Effector memory CD4-positive, alpha-beta T cell (primary cell): ENCODE measurements around the gene GPS2.

Experiments
- DNase-seq, 3 donors: peaks; one replicate each; pipeline ENCODE4 v3.0.0-alpha.2; 2020
- H3K27ac ChIP-seq: 2 replicates; pipeline ENCODE4 v1.7.0; 2013; ENCODE audit warnings: mild to moderate bottlenecking, low read length, moderate library complexity; ENCODE audit not compliant: insufficient read depth, poor library complexity, severe bottlenecking
- H3K27me3 ChIP-seq: replicated peaks from 2 replicates; pipeline ENCODE4 v1.7.0; 2013; ENCODE audit warnings: mild to moderate bottlenecking, low read length; ENCODE audit not compliant: insufficient read depth, control insufficient read depth, poor library complexity, severe bottlenecking
- H3K36me3 ChIP-seq: 2 replicates; pipeline ENCODE4 v1.7.0; 2013; ENCODE audit warnings: mild to moderate bottlenecking, low read length, moderate library complexity; ENCODE audit not compliant: control insufficient read depth, insufficient read depth
- H3K4me1 ChIP-seq: 2 replicates; pipeline ENCODE4 v1.7.0; 2013; ENCODE audit warnings: low read length, mild to moderate bottlenecking; ENCODE audit not compliant: control insufficient read depth, insufficient read depth, poor library complexity, severe bottlenecking
- H3K4me3 ChIP-seq: 2 replicates; pipeline ENCODE4 v1.7.0; 2013; ENCODE audit warnings: low read length, low read depth, mild to moderate bottlenecking; ENCODE audit not compliant: insufficient read depth, poor library complexity, severe bottlenecking
- H3K9me3 ChIP-seq: 2 replicates; pipeline ENCODE4 v1.7.0; 2013; ENCODE audit warnings: mild to moderate bottlenecking, low read length, moderate library complexity; ENCODE audit not compliant: control insufficient read depth

GPS2 gene

GRCh38 chr17:7281953-7282751 lies 33.0 kb downstream of the GPS2 start:
- H3K36me3 ChIP-seq = no peaks in the 10 kb centered on the region
- peaks cover 12% of the 10 kb centered on the region for H3K27me3 ChIP-seq
- peaks cover 22% of the 10 kb centered on the region for H3K4me1 ChIP-seq
- no peak overlapping the region for H3K27ac ChIP-seq
- H3K9me3 ChIP-seq = no peaks in the 10 kb centered on the region
- H3K4me3 ChIP-seq = peak overlapping the region; percentile 53
- no peak for DNase-seq

DNA sequence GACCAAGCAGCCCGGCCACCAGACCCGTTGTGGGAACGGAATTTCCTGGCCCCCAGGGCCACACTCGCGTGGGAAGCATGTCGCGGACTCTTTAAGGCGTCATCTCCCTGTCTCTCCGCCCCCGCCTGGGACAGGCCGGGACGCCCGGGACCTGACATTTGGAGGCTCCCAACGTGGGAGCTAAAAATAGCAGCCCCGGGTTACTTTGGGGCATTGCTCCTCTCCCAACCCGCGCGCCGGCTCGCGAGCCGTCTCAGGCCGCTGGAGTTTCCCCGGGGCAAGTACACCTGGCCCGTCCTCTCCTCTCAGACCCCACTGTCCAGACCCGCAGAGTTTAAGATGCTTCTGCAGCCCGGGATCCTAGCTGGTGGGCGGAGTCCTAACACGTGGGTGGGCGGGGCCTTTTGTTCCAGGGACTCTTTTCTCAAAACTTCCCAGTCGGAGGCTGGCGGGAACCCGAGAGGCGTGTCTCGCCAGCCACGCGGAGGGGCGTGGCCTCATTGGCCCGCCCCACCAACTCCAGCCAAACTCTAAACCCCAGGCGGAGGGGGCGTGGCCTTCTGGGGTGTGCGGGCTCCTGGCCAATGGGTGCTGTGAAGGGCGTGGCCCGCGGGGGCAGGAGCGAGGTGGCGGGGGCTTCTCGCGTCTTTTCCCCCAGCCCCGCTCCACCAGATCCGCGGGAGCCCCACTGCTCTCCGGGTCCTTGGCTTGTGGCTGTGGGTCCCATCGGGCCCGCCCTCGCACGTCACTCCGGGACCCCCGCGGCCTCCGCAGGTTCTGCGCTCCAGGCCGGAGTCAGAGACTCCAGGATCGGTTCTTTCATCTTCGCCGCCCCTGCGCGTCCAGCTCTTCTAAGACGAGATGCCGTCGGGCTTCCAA lies 33.8 kb downstream of the GPS2 start, which contains the start of gene SLC2A4:
Gene SLC2A4 (plus strand): TSS at position 645 of the 879 bp plus-strand sequence. CDS start 217 bp downstream, at position 862.
- H3K9me3 ChIP-seq = no peaks in the 10 kb centered on the region
- H3K27me3 ChIP-seq = peaks cover 12% of the 10 kb centered on the region
- peak within 1 kb of the TSS; percentile 24 for H3K27ac ChIP-seq
- peaks cover 22% of the 10 kb centered on the region for H3K4me1 ChIP-seq
- DNase-seq = peak; percentile 64 to 76 (median 73)
- H3K4me3 ChIP-seq = peak within 1 kb of the TSS; percentile 53
- H3K36me3 ChIP-seq = no peaks in the 10 kb centered on the region

- DNase-seq = peak; percentile 66 to 76 (median 73)
- Histone ChIP-seq H3K27ac (peak overlapping the region; percentile 24), H3K4me3 (peak overlapping the region; percentile 53)
Measured at GRCh38 chr17:7280519-7281073, 34.6 kb downstream of the GPS2 start.

GRCh38 chr17:7279448-7279847 lies 35.7 kb downstream of the GPS2 start:
- DNase-seq = no peak
- H3K27ac ChIP-seq = no peak overlapping the region
- peaks cover 22% of the 10 kb centered on the region for H3K4me1 ChIP-seq
- H3K4me3 ChIP-seq = no peak overlapping the region
- H3K36me3 ChIP-seq = no peaks in the 10 kb centered on the region
- peaks cover 12% of the 10 kb centered on the region for H3K27me3 ChIP-seq
- no peaks in the 10 kb centered on the region for H3K9me3 ChIP-seq

More at GRCh38 chr17:7280519-7281073, 34.6 kb downstream of the GPS2 start:
- H3K36me3 ChIP-seq = no peaks in the 10 kb centered on the region
- no peaks in the 10 kb centered on the region for H3K9me3 ChIP-seq
- H3K4me1 ChIP-seq = peaks cover 22% of the 10 kb centered on the region
- peaks cover 12% of the 10 kb centered on the region for H3K27me3 ChIP-seq

GRCh38 chr17:7266784-7267183 lies 48.4 kb downstream of the GPS2 start:
- no peak for DNase-seq
- Histone ChIP-seq H3K27ac (no peak overlapping the region), H3K27me3 (no peaks in the 10 kb centered on the region), H3K9me3 (no peaks in the 10 kb centered on the region), H3K4me3 (no peak overlapping the region), H3K36me3 (no peaks in the 10 kb centered on the region), H3K4me1 (peaks cover 19% of the 10 kb centered on the region)

GRCh38 chr17:7263801-7264078 lies 51.4 kb downstream of the GPS2 start:
- Histone ChIP-seq H3K4me3 (no peak overlapping the region), H3K27ac (no peak overlapping the region)
- no peak for DNase-seq

DNA sequence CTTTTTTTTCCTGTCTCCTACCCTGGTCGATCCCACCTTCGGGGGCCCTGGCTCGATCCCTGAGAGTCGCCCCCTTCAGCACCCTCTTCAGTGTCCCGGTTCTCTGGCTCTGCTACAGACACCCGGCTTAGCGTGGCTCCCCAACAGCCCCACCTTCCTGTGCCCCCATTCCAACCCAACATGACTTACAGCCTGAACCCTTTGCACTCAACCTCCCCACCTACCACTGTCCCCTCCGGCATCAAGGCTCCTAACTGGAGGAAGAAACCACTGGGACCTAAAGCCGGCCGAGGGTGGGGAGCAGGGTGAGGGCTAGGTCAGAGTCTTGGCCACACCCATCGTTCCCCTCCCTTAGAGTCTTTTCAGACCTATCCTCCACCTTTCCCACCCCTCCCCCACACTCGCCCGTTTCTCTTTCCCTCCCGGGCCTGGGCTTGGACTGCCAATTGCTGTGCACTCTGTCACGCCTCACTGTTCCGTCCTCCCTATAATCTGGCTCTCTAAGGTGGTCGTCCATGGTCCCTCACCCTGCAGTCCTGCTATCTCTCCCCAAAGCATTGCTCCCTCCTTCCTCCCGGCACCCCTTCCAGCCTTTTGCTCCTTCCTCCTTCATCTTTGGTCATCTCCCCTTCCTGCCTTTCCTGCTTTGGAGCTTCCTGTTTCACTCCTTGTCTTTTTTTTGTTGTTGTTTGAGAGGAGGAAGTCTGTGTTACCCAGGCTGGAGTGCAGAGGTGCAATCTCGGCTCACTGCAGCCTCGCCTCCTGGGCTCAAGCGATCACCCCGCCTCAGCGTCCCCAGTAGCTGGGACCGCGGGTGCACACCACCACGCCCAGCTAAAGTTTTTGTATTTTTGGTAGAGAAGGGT lies 52.0 kb downstream of the GPS2 start:
- Histone ChIP-seq H3K4me1 (peaks cover 30% of the 10 kb centered on the region), H3K4me3 (peak overlapping the region; percentile 62), H3K27ac (no peak overlapping the region), H3K36me3 (peaks cover 9% of the 10 kb centered on the region), H3K27me3 (no peaks in the 10 kb centered on the region), H3K9me3 (no peaks in the 10 kb centered on the region)
- DNase-seq = no peak

More at GRCh38 chr17:7263801-7264078, 51.4 kb downstream of the GPS2 start:
- peaks cover 5% of the 10 kb centered on the region for H3K36me3 ChIP-seq
- no peaks in the 10 kb centered on the region for H3K9me3 ChIP-seq
- no peaks in the 10 kb centered on the region for H3K27me3 ChIP-seq
- peaks cover 30% of the 10 kb centered on the region for H3K4me1 ChIP-seq
